ENCODE measurements around the gene PTAR1.

GRCh38 chr9:69757996-69758675 lies 1.7 kb downstream of the PTAR1 start:
- TF ChIP-seq CTCF (IDR thresholded peaks at IDR 0.05 in 2 of 3, conservative IDR thresholded peaks at IDR 0.05 in 1 of 3; ENCODE audit: control insufficient read depth in 2 of 3, extremely low read depth in 1 of 3, insufficient read depth in 1 of 3, low read depth in 3 of 3, low read length in 3 of 3): no peak
- no peak for TF ChIP-seq BRCA1 (IDR thresholded peaks at IDR 0.05; ENCODE audit: low read depth, low read length)
